Common myeloid progenitor, CD34-positive (primary cell): ENCODE results near the gene EIF3A.
A peak's percentile ranks its signal among the peaks of the same experiment; 100 is the strongest.
"Not testable (repeated sequence)": the region's sequence is repeated elsewhere in the genome, so short reads cannot be mapped to it uniquely, and the experiment has no call there.

Experiments used
- CTCF ChIA-PET: fragments of 350-600 bp; sonication (Branson Sonifier 250); formaldehyde crosslinking; loops from one replicate; lab custom pipeline; 2021; ENCODE audit warnings: antibody characterized with exemption; lab: Charles Lee
- POLR2A ChIA-PET: fragments of 350-600 bp; sonication (Branson Sonifier 250); formaldehyde crosslinking; loops from one replicate; lab custom pipeline; 2021; ENCODE audit warnings: antibody characterized with exemption; lab: Charles Lee
- DNase-seq, 3 donors: peaks; one replicate each; pipeline versions ENCODE4 v3.0.0 to v3.0.0-alpha.2; 2013
- H3K27ac ChIP-seq, 2 experiments: 1 replicate in 1 of 2; 2 replicates in 1 of 2; pipeline ENCODE4 v1.7.0; 2013; ENCODE audit warnings: inconsistent platforms in 2 of 2, low read length in 2 of 2, mild to moderate bottlenecking in 2 of 2, low read depth in 1 of 2, moderate library complexity in 1 of 2; ENCODE audit not compliant: severe bottlenecking in 2 of 2, insufficient read depth in 1 of 2, poor library complexity in 1 of 2
- H3K27me3 ChIP-seq, 5 experiments: replicated peaks in 2 of 5; 1 replicate in 3 of 5; 2 replicates in 2 of 5; pipeline versions ENCODE4 v1.6.1 to v1.7.0; 2013; ENCODE audit warnings: low read length in 4 of 5, mild to moderate bottlenecking in 2 of 5, moderate library complexity in 2 of 5, inconsistent platforms in 1 of 5; ENCODE audit not compliant: insufficient read depth in 5 of 5, control insufficient read depth in 4 of 5
- H3K36me3 ChIP-seq, 4 experiments: 1 replicate in 2 of 4; 2 replicates in 2 of 4; pipeline versions ENCODE4 v1.6.1 to v1.7.0; 2013; ENCODE audit warnings: low read length in 3 of 4, control low read depth in 1 of 4, mild to moderate bottlenecking in 1 of 4; ENCODE audit not compliant: control insufficient read depth in 4 of 4, insufficient read depth in 4 of 4
- H3K4me1 ChIP-seq, 4 experiments: 1 replicate in 3 of 4; 2 replicates in 1 of 4; pipeline versions ENCODE4 v1.6.1 to v1.7.1; 2013; ENCODE audit warnings: low read length in 3 of 4, mild to moderate bottlenecking in 3 of 4, control low read depth in 1 of 4, inconsistent platforms in 1 of 4, moderate library complexity in 1 of 4; ENCODE audit not compliant: control insufficient read depth in 4 of 4, insufficient read depth in 4 of 4; ENCODE audit errors: control extremely low read depth in 1 of 4
- H3K4me3 ChIP-seq, 7 experiments: 1 replicate in 4 of 7; 2 replicates in 3 of 7; pipeline versions ENCODE4 v1.5.1 to v1.7.0; 2013; ENCODE audit warnings: mild to moderate bottlenecking in 7 of 7, low read length in 6 of 7, moderate library complexity in 6 of 7, inconsistent platforms in 2 of 7, low read depth in 2 of 7, control low read depth in 1 of 7; ENCODE audit not compliant: insufficient read depth in 4 of 7, control insufficient read depth in 1 of 7; ENCODE audit errors: extremely low read depth in 1 of 7
- H3K9me3 ChIP-seq, 5 experiments: 1 replicate in 4 of 5; 2 replicates in 1 of 5; pipeline versions ENCODE4 v1.6.1 to v1.7.1; 2013; ENCODE audit warnings: low read length in 4 of 5, mild to moderate bottlenecking in 2 of 5, inconsistent platforms in 1 of 5, low read depth in 1 of 5, moderate library complexity in 1 of 5; ENCODE audit not compliant: control insufficient read depth in 4 of 5, insufficient read depth in 2 of 5; ENCODE audit errors: control extremely low read depth in 1 of 5
- WGBS: methylation state at CpG from one replicate; pipeline ENCODE4 v1.1.5; 2013; ENCODE audit not compliant: insufficient coverage; 5-methylcytosine and 5-hydroxymethylcytosine counted together

Gene EIF3A

GRCh38 chr10:119101366-119102098 is 20.9 kb upstream of the EIF3A start:
- no peak for DNase-seq
- POLR2A ChIA-PET = interaction anchor here (0.6 kb wide), 1 partner anchor 432 kb away, joined by 3 read pairs; no protein-coding TSS in a partner anchor
- Histone ChIP-seq H3K27ac (no peak overlapping the region), H3K4me3 (no peak overlapping the region), H3K36me3 (no peaks in the 10 kb centered on the region), H3K4me1 (peaks cover 4 to 19% (median 11%) of the 10 kb centered on the region in 4 experiments), H3K9me3 (no peaks in the 10 kb centered on the region), H3K27me3 (no peaks in the 10 kb centered on the region)
- WGBS = 94% methylated on average over 7 of the region's 10 CpGs
- CTCF ChIA-PET = interaction anchor here (0.6 to 1.0 kb wide), 3 partner anchors 10 to 28 kb away, joined by 3 read pairs; no protein-coding TSS in a partner anchor

- POLR2A ChIA-PET = interaction anchor here (0.6 kb wide), 1 partner anchor 433 kb away, joined by 3 read pairs; no protein-coding TSS in a partner anchor
- Histone ChIP-seq H3K4me1 (peaks cover 4 to 17% (median 10%) of the 10 kb centered on the region in 4 experiments), H3K4me3 (no peak overlapping the region), H3K9me3 (no peaks in the 10 kb centered on the region), H3K36me3 (no peaks in the 10 kb centered on the region), H3K27me3 (no peaks in the 10 kb centered on the region), H3K27ac (no peak overlapping the region)
- CTCF ChIA-PET = interaction anchor here (0.7 to 0.9 kb wide), 2 partner anchors 11 to 18 kb away, joined by 3 read pairs; no protein-coding TSS in a partner anchor
- DNase-seq = no peak
- WGBS = 100% methylated on average over 1 of the region's 3 CpGs
Measured at GRCh38 chr10:119100434-119101238, 20.0 kb upstream of the EIF3A start.

GRCh38 chr10:119098576-119098975 is 18.0 kb upstream of the EIF3A start:
- DNase-seq = no peak
- Histone ChIP-seq H3K9me3 (no peaks in the 10 kb centered on the region), H3K27ac (no peak overlapping the region), H3K27me3 (no peaks in the 10 kb centered on the region), H3K4me3 (no peak overlapping the region), H3K4me1 (peaks cover 0 to 6% (median under 1%) of the 10 kb centered on the region in 4 experiments), H3K36me3 (no peaks in the 10 kb centered on the region)
- CTCF ChIA-PET = no interaction called here
- 94% methylated on average over 2 of the region's 3 CpGs for WGBS
- POLR2A ChIA-PET = no interaction called here

GRCh38 chr10:119096641-119097415 is 16.2 kb upstream of the EIF3A start:
- H3K4me3 ChIP-seq, DNase-seq, H3K9me3 ChIP-seq, H3K4me1 ChIP-seq, H3K27me3 ChIP-seq, H3K27ac ChIP-seq, H3K36me3 ChIP-seq: not testable (repeated sequence)
- ChIA-PET CTCF (interaction anchor here (0.8 to 1.3 kb wide), 2 partner anchors 12 to 95 kb away, joined by 3 to 4 read pairs; no protein-coding TSS in a partner anchor), POLR2A (interaction anchor here (0.6 kb wide), 1 partner anchor 27 kb away, joined by 4 read pairs; no protein-coding TSS in a partner anchor)
- WGBS = 100% methylated on average over 4 of the region's 12 CpGs

GRCh38 chr10:119095640-119096039 is 15.0 kb upstream of the EIF3A start:
- Histone ChIP-seq H3K4me1 (peaks cover 0 to 10% (median 5%) of the 10 kb centered on the region in 4 experiments), H3K36me3 (no peaks in the 10 kb centered on the region), H3K27ac (no peak overlapping the region), H3K4me3 (no peak overlapping the region), H3K9me3 (no peaks in the 10 kb centered on the region), H3K27me3 (no peaks in the 10 kb centered on the region)
- 93% methylated on average over 3 of the region's 4 CpGs for WGBS
- DNase-seq = no peak
- ChIA-PET POLR2A (no interaction called here), CTCF (interaction anchor here (0.7 to 0.8 kb wide), 2 partner anchors 96 to 677 kb away, joined by 3 read pairs; no protein-coding TSS in a partner anchor)

GRCh38 chr10:119090968-119091367 is 10.4 kb upstream of the EIF3A start:
- Histone ChIP-seq H3K9me3 (no peaks in the 10 kb centered on the region), H3K4me3 (no peak overlapping the region), H3K27me3 (no peaks in the 10 kb centered on the region), H3K36me3 (no peaks in the 10 kb centered on the region), H3K27ac (peak overlapping the region in 1 of 2 experiments; percentile 39), H3K4me1 (peaks cover 0 to 21% (median 7%) of the 10 kb centered on the region in 4 experiments)
- POLR2A ChIA-PET = interaction anchor here (0.9 kb wide), 1 partner anchor 22 kb away, joined by 3 read pairs; no protein-coding TSS in a partner anchor
- WGBS = 56% methylated on average over 3 of the region's 5 CpGs
- CTCF ChIA-PET = interaction anchor here (1.3 kb wide), 1 partner anchor 22 kb away, joined by 3 read pairs; no protein-coding TSS in a partner anchor
- DNase-seq = peak; percentile 74 to 91 (median 87)
